ENCODE data around the gene UTP15. TPM values are rescaled to one million over a fixed set of nuclear protein-coding genes. Genes with fewer than 3 reads are reported as not detected.

UTP15 gene
- total and polyA plus RNA-seq, 10 of the 15 experiments (the other 5 are each of a cell fraction or from before 2014, with no cell fraction given): 22.5 to 39.4 (median 29.6) TPM

DNA sequence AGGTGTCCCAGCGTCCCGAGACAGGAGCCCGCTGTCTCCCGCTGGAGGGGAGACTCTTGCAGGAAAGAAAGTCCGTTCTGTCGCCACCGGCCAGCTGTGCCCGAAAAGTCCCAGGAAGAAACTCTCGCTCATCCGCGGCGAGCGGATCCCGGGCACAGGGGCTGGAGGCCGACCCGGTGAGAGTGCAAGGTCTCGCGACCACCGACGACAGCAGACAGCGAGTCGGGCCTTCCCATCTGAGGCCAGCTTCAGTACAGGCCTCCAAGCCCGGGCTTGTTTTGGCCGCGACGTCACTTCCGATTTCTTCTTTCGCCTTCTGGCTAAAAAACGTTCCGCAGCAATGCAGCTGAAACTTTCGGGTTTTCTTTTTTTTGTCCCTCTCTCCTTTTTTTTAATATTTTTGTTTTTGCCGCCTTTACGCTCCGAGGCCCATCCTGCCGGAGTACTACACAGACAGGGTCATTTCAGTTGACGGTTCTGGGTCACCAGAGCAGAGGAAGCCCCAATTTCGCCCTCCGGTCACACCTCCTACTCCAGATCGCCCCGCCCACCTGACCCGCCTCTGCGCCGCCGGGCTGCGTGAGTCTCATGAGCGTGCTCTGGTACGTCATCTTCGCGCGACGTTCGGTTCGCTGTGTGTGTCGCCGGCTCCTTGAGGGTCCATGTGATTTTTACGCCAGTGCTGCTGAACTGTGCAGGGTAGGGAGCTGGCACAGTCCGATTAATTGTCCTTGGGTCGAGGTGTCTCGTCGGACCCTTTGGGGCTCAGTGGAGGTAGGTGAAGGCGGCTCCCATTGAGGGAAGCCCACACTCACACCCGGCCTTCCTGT, at the start of gene UTP15, which contains the start of gene ANKRA2 (continued):
- TF ChIP-seq, protein P1, sequence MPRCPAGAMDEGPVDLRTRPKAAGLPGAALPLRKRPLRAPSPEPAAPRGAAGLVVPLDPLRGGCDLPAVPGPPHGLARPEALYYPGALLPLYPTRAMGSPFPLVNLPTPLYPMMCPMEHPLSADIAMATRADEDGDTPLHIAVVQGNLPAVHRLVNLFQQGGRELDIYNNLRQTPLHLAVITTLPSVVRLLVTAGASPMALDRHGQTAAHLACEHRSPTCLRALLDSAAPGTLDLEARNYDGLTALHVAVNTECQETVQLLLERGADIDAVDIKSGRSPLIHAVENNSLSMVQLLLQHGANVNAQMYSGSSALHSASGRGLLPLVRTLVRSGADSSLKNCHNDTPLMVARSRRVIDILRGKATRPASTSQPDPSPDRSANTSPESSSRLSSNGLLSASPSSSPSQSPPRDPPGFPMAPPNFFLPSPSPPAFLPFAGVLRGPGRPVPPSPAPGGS (IDR thresholded peaks at IDR 0.05; ENCODE audit: borderline replicate concordance, insufficient read depth, low read depth, low read length, poor library complexity, severe bottlenecking): no peak
- TF ChIP-seq, protein P2, sequence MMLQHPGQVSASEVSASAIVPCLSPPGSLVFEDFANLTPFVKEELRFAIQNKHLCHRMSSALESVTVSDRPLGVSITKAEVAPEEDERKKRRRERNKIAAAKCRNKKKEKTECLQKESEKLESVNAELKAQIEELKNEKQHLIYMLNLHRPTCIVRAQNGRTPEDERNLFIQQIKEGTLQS (IDR thresholded peaks at IDR 0.05; ENCODE audit: borderline replicate concordance, extremely low read depth, low read depth, low read length): peak; percentile 83; the same call in 1 of the 2 replicates
- peak; percentile 86 for TF ChIP-seq NR2C1 (IDR thresholded peaks at IDR 0.05)
- no peak for TF ChIP-seq WRNIP1 (IDR thresholded peaks at IDR 0.05; ENCODE audit: borderline replicate concordance, low read depth, low read length)
- TF ChIP-seq, protein P3, sequence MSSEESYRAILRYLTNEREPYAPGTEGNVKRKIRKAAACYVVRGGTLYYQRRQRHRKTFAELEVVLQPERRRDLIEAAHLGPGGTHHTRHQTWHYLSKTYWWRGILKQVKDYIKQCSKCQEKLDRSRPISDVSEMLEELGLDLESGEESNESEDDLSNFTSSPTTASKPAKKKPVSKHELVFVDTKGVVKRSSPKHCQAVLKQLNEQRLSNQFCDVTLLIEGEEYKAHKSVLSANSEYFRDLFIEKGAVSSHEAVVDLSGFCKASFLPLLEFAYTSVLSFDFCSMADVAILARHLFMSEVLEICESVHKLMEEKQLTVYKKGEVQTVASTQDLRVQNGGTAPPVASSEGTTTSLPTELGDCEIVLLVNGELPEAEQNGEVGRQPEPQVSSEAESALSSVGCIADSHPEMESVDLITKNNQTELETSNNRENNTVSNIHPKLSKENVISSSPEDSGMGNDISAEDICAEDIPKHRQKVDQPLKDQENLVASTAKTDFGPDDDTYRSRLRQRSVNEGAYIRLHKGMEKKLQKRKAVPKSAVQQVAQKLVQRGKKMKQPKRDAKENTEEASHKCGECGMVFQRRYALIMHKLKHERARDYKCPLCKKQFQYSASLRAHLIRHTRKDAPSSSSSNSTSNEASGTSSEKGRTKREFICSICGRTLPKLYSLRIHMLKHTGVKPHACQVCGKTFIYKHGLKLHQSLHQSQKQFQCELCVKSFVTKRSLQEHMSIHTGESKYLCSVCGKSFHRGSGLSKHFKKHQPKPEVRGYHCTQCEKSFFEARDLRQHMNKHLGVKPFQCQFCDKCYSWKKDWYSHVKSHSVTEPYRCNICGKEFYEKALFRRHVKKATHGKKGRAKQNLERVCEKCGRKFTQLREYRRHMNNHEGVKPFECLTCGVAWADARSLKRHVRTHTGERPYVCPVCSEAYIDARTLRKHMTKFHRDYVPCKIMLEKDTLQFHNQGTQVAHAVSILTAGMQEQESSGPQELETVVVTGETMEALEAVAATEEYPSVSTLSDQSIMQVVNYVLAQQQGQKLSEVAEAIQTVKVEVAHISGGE (CRISPR knock-in tag; IDR thresholded peaks at IDR 0.05): no peak
- TF ChIP-seq IKZF2 (IDR thresholded peaks at IDR 0.05): no peak
- no peak for TF ChIP-seq ZNF24 (IDR thresholded peaks at IDR 0.05)
- TF ChIP-seq EP300 (IDR thresholded peaks at IDR 0.05; ENCODE audit: borderline replicate concordance in 1 of 2, control insufficient read depth in 1 of 2, low read depth in 2 of 2, low read length in 2 of 2): 0 out of 4 replicates have a peak, but pooled peaks of 1 of the 2 experiments have one; percentile 11
- TF ChIP-seq FOXK2 (IDR thresholded peaks at IDR 0.05): peak; percentile 68; the same call in 1 of the 2 replicates
- TF ChIP-seq CBFB (IDR thresholded peaks at IDR 0.05; ENCODE audit: low read depth): no peak
- TF ChIP-seq EGR1 (IDR thresholded peaks at IDR 0.05; ENCODE audit: borderline replicate concordance in 1 of 2, low read depth in 2 of 2, low read length in 2 of 2): peak in 1 of 2 experiments; percentile 38; a peak in 1 of 3 replicates
- no peak for TF ChIP-seq IRF4 (IDR thresholded peaks at IDR 0.05; ENCODE audit: low read depth, low read length)
- TF ChIP-seq POLR2AphosphoS2 (IDR thresholded peaks at IDR 0.05; ENCODE audit: low read depth, low read length): no peak; the same call in 1 of the 2 replicates
- TF ChIP-seq, protein P4, sequence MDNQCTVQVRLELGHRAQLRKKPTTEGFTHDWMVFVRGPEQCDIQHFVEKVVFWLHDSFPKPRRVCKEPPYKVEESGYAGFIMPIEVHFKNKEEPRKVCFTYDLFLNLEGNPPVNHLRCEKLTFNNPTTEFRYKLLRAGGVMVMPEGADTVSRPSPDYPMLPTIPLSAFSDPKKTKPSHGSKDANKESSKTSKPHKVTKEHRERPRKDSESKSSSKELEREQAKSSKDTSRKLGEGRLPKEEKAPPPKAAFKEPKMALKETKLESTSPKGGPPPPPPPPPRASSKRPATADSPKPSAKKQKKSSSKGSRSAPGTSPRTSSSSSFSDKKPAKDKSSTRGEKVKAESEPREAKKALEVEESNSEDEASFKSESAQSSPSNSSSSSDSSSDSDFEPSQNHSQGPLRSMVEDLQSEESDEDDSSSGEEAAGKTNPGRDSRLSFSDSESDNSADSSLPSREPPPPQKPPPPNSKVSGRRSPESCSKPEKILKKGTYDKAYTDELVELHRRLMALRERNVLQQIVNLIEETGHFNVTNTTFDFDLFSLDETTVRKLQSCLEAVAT (IDR thresholded peaks at IDR 0.05): peak; percentile 64; the same call in 1 of the 2 replicates
- peak; percentile 44; the same call in 1 of the 2 replicates for TF ChIP-seq ASH2L (IDR thresholded peaks at IDR 0.05; ENCODE audit: borderline replicate concordance, low read depth)
- no peak for TF ChIP-seq ZNF217 (IDR thresholded peaks at IDR 0.05)
- TF ChIP-seq ZZZ3 (IDR thresholded peaks at IDR 0.05; ENCODE audit: control insufficient read depth, insufficient read length, low read depth): no peak
- peak; percentile 88 for TF ChIP-seq ATF7 (IDR thresholded peaks at IDR 0.05; ENCODE audit: low read depth)
- no peak for TF ChIP-seq YBX1 (IDR thresholded peaks at IDR 0.05)
- TF ChIP-seq, protein P5, sequence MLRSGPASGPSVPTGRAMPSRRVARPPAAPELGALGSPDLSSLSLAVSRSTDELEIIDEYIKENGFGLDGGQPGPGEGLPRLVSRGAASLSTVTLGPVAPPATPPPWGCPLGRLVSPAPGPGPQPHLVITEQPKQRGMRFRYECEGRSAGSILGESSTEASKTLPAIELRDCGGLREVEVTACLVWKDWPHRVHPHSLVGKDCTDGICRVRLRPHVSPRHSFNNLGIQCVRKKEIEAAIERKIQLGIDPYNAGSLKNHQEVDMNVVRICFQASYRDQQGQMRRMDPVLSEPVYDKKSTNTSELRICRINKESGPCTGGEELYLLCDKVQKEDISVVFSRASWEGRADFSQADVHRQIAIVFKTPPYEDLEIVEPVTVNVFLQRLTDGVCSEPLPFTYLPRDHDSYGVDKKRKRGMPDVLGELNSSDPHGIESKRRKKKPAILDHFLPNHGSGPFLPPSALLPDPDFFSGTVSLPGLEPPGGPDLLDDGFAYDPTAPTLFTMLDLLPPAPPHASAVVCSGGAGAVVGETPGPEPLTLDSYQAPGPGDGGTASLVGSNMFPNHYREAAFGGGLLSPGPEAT (IDR thresholded peaks at IDR 0.05; ENCODE audit: low read depth): peak; percentile 80
- peak; percentile 60; the same call in 1 of the 2 replicates for TF ChIP-seq PAX5 (IDR thresholded peaks at IDR 0.05; ENCODE audit: borderline replicate concordance, low read depth, low read length)

All from GM12878 (cell line).